Astrocyte of the hippocampus (primary cell): ENCODE measurements around the gene PSME3IP1.
A peak's percentile ranks its signal among the peaks of the same experiment; 100 is the strongest.
"Not testable (repeated sequence)": the region's sequence is repeated elsewhere in the genome, so short reads cannot be mapped to it uniquely, and the experiment has no call there.

Experiments
- DNase-seq: peaks from one replicate; pipeline ENCODE4 v3.0.0; 2011; ENCODE audit warnings: low read depth, low spot score

PSME3IP1 gene

GRCh38 chr16:57196753-57197152 lies 10.9 kb upstream of the PSME3IP1 start:
- DNase-seq: no peak

- DNase-seq: peak; percentile 62
These were observed 10.4 kb upstream of the PSME3IP1 start for GRCh38 chr16:57196286-57196685.

- peak; percentile 92 for DNase-seq
These were observed 8.7 kb upstream of the PSME3IP1 start for GRCh38 chr16:57194512-57194911.

GRCh38 chr16:57192720-57193486 lies 7.1 kb upstream of the PSME3IP1 start:
- DNase-seq: peak; percentile 43

- DNase-seq: peak; percentile 45
These were observed 6.3 kb upstream of the PSME3IP1 start for GRCh38 chr16:57192146-57192545.

- peak; percentile 29 for DNase-seq
These were observed 5.3 kb upstream of the PSME3IP1 start for GRCh38 chr16:57191056-57191571.

GRCh38 chr16:57190136-57190535 lies 4.3 kb upstream of the PSME3IP1 start:
- DNase-seq: no peak

GRCh38 chr16:57189527-57189926 lies 3.7 kb upstream of the PSME3IP1 start:
- DNase-seq: not testable (repeated sequence)

GRCh38 chr16:57188711-57189002 lies 2.8 kb upstream of the PSME3IP1 start:
- DNase-seq: no peak

- DNase-seq: not testable (repeated sequence)
These were observed 2.3 kb upstream of the PSME3IP1 start for GRCh38 chr16:57187902-57188710.

- DNase-seq: peak; percentile 50
These were observed 1.3 kb upstream of the PSME3IP1 start for GRCh38 chr16:57186872-57187854.

- DNase-seq: peak; percentile 76
These were observed 344 bp downstream of the PSME3IP1 start for GRCh38 chr16:57185446-57185944.

GRCh38 chr16:57184887-57185445 lies 873 bp downstream of the PSME3IP1 start:
- no peak for DNase-seq

- no peak for DNase-seq
These were observed 1.7 kb downstream of the PSME3IP1 start for GRCh38 chr16:57184113-57184512.

GRCh38 chr16:57179215-57179828 lies 6.5 kb downstream of the PSME3IP1 start:
- peak; percentile 45 for DNase-seq

GRCh38 chr16:57178793-57179212 lies 7.0 kb downstream of the PSME3IP1 start:
- DNase-seq: peak; percentile 29

GRCh38 chr16:57178196-57178595 lies 7.6 kb downstream of the PSME3IP1 start:
- peak; percentile 42 for DNase-seq

GRCh38 chr16:57175896-57176295 lies 9.9 kb downstream of the PSME3IP1 start:
- peak; percentile 80 for DNase-seq

GRCh38 chr16:57172721-57173290 lies 13.0 kb downstream of the PSME3IP1 start:
- DNase-seq: no peak

- DNase-seq: no peak
These were observed 16.5 kb downstream of the PSME3IP1 start for GRCh38 chr16:57169327-57169726.
